ENCODE measurements around the gene SLC12A1. TPM values are rescaled to one million over a fixed set of nuclear protein-coding genes. Genes with fewer than 3 reads are reported as not detected.

SLC12A1 gene
- total RNA-seq, 1 donor from 2014 or later: not detected

DNA sequence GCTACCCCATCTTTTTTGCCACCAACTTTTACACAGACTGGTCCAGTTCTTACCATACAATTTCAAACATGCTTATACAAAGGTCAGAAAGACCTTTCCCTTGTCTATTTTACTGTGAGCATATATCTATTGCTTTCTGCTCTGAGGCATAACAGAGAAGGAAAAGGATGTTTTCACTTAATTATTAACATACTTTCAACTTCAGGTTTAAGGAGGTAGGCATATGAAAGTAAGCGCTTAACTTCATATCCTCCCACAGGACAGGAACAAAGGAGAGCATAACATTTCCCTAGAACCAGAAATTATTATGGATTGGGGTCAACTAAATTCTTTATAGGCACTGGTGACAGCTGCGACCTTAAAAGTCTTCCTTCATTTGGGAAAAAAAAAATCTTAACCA is 29.1 kb upstream of the SLC12A1 start:
- intact Hi-C loops (cut with micrococcal nuclease): loop anchor here (10.0 kb wide), 3 partner anchors 698 to 1448 kb away; partner anchors contain the start of genes DTWD1, EID1, FAM227B and SECISBP2L

DNA sequence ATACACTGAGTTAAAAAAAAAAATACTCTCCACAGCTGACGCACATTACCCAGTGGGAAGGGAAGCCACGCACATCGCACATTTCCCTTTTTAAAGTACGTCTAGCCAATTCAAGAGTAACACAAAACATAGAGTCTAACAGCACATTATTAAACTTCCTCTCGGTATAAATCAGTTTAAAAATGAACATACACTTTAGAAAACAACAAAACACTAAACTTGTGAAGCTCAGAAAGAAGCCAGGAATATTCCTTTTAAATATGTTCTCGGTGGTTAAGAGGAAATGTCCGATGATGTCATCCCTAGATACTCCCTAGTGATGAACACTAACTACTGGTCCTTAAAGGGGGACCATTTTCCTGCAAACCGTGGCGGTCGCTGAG is 28.7 kb upstream of the SLC12A1 start:
- peak; percentile 50 for ATAC-seq (ENCODE audit: low read depth)
- peaks cover 3% of the 10 kb centered on the region for H3K36me3 Mint-ChIP-seq (ENCODE audit: low read depth)
- peak overlapping the region; percentile 90 for H3K27ac Mint-ChIP-seq
- H3K4me1 Mint-ChIP-seq: peaks cover 18% of the 10 kb centered on the region
- TF ChIP-seq, protein P1, sequence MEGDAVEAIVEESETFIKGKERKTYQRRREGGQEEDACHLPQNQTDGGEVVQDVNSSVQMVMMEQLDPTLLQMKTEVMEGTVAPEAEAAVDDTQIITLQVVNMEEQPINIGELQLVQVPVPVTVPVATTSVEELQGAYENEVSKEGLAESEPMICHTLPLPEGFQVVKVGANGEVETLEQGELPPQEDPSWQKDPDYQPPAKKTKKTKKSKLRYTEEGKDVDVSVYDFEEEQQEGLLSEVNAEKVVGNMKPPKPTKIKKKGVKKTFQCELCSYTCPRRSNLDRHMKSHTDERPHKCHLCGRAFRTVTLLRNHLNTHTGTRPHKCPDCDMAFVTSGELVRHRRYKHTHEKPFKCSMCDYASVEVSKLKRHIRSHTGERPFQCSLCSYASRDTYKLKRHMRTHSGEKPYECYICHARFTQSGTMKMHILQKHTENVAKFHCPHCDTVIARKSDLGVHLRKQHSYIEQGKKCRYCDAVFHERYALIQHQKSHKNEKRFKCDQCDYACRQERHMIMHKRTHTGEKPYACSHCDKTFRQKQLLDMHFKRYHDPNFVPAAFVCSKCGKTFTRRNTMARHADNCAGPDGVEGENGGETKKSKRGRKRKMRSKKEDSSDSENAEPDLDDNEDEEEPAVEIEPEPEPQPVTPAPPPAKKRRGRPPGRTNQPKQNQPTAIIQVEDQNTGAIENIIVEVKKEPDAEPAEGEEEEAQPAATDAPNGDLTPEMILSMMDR (IDR thresholded peaks at IDR 0.05): no peak
- CTCF ChIA-PET: no interaction called here
- H3K4me3 Mint-ChIP-seq: peak overlapping the region; percentile 94
- no peak for DNase-seq
- peaks cover 13% of the 10 kb centered on the region for H3K27me3 Mint-ChIP-seq
- H3K9me3 Mint-ChIP-seq: no peaks in the 10 kb centered on the region
- intact Hi-C loops (cut with micrococcal nuclease): loop anchor here (10.0 kb wide), 3 partner anchors 697 to 1447 kb away; partner anchors contain the start of genes DTWD1, EID1, FAM227B and SECISBP2L
- POLR2A ChIA-PET: interaction anchor here (1.0 to 1.5 kb wide), 2 partner anchors 154 to 634 kb away, joined by 3 read pairs; partner anchors contain the start of genes CEP152 and DUT

More for the DNA sequence above, 29.1 kb upstream of the SLC12A1 start:
- ATAC-seq (ENCODE audit: low read depth) (no peak), DNase-seq (no peak)
- TF ChIP-seq, protein P1 (IDR thresholded peaks at IDR 0.05): no peak
- CTCF ChIA-PET: no interaction called here
- Mint-ChIP-seq H3K36me3 (ENCODE audit: low read depth) (peaks cover 3% of the 10 kb centered on the region), H3K4me1 (peaks cover 18% of the 10 kb centered on the region), H3K9me3 (no peaks in the 10 kb centered on the region), H3K4me3 (peak overlapping the region; percentile 94), H3K27ac (peak overlapping the region; percentile 90), H3K27me3 (peaks cover 11% of the 10 kb centered on the region)
- POLR2A ChIA-PET: interaction anchor here (1.0 to 1.5 kb wide), 2 partner anchors 154 to 634 kb away, joined by 3 read pairs; partner anchors contain the start of genes CEP152 and DUT

DNA sequence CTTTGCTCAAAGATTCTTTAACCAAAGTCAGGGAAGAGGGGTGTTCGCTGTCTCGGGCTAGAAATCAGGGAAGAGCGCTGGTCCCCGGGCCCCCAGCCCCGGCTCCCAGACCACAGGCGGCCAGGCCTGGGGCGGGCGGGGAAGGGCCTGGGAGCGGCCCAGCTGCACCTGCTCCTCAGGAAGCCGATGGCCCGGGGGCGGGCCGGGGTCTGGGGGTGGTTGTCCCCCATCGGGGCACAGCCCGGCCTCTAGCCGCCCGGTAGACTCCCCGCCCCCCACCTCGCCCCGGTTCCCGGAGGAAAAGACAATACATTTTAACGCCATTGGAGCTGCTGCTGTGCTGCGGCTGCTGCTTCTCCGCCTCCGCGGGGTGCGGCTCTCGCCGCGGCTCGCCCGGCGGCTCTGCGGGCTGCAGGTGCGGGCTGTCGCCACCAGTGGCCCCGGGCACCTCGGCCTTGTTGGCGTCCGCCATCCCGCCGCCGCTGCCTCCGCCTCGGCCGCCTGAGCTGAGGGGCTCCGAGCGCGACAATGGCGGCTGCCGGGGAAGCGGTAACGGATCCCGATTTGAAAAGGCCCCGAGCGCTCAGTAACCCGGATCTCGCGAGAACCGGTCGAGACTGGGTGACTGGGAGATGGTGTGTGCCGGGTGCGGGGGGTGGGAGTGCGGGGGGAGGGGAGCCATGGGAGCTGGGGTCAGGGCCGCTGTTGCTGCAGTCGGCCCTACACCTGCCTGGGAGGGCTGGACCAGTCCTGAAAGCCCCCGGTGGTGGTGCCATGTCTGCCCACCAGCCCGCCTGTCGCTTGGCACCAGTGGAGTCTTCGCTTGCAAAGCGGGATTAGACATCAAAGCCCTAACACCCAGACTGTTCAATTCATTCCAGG is 28.1 kb upstream of the SLC12A1 start, which contains the start of gene MYEF2:
MYEF2 (minus strand) TSS at position 530 of the 882 bp plus-strand sequence; CDS start at position 472, 58 bp downstream.
- TF ChIP-seq, protein P1 (IDR thresholded peaks at IDR 0.05): no peak
- Mint-ChIP-seq H3K4me3 (peak within 1 kb of the TSS; percentile 94), H3K4me1 (peaks cover 18% of the 10 kb centered on the region), H3K36me3 (ENCODE audit: low read depth) (peaks cover 3% of the 10 kb centered on the region), H3K27ac (peak within 1 kb of the TSS; percentile 90), H3K27me3 (peaks cover 13% of the 10 kb centered on the region), H3K9me3 (no peaks in the 10 kb centered on the region)
- peak; percentile 84 for ATAC-seq (ENCODE audit: low read depth)
- ChIA-PET CTCF (no interaction called here), POLR2A (interaction anchor here (1.0 to 1.5 kb wide), 2 partner anchors 153 to 633 kb away, joined by 3 read pairs; partner anchors contain the start of genes CEP152 and DUT)
- peak; percentile 55 for DNase-seq
- intact Hi-C loops (cut with micrococcal nuclease): loop anchor here (2.0 to 10.0 kb wide), 5 partner anchors 13 to 1447 kb away; partner anchors contain the start of genes DTWD1, DUT, EID1 and FAM227B

DNA sequence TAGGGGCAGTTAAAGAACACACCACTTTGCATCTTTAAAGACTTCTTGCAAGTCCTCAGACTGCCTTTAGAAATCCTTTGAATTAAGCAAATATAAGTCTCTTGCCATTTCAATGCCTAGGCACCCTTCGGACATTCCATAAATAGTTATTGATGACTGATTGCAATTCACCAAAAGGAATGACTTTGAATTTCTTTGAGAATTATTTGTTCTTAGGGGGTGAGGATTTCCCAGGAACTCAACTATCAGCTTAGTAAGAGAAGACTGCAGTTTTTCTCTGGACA is 27.5 kb upstream of the SLC12A1 start:
- intact Hi-C loops (cut with micrococcal nuclease): loop anchor here (2.0 to 10.0 kb wide), 5 partner anchors 14 to 1446 kb away; partner anchors contain the start of genes DTWD1, DUT, EID1 and FAM227B
- CTCF ChIA-PET: no interaction called here

More for the DNA sequence above, 27.5 kb upstream of the SLC12A1 start:
- Mint-ChIP-seq H3K9me3 (no peaks in the 10 kb centered on the region), H3K4me1 (peaks cover 18% of the 10 kb centered on the region), H3K36me3 (ENCODE audit: low read depth) (peaks cover 3% of the 10 kb centered on the region), H3K4me3 (peak overlapping the region; percentile 68), H3K27ac (no peak overlapping the region), H3K27me3 (peaks cover 14% of the 10 kb centered on the region)
- DNase-seq (no peak), ATAC-seq (ENCODE audit: low read depth) (no peak)
- TF ChIP-seq, protein P1 (IDR thresholded peaks at IDR 0.05): no peak
- POLR2A ChIA-PET: interaction anchor here (1.5 kb wide), 1 partner anchor 632 kb away, joined by 3 read pairs; the partner anchor contains the start of gene CEP152
